ENCODE data around the gene TNS3.

The TNS3 gene

GRCh38 chr7:47378728-47379395 lies 203.0 kb downstream of the TNS3 start:
- DNase-seq = peak; percentile 45

- no peak for DNase-seq
Observed at GRCh38 chr7:47377741-47378140, 204.2 kb downstream of the TNS3 start.

DNA sequence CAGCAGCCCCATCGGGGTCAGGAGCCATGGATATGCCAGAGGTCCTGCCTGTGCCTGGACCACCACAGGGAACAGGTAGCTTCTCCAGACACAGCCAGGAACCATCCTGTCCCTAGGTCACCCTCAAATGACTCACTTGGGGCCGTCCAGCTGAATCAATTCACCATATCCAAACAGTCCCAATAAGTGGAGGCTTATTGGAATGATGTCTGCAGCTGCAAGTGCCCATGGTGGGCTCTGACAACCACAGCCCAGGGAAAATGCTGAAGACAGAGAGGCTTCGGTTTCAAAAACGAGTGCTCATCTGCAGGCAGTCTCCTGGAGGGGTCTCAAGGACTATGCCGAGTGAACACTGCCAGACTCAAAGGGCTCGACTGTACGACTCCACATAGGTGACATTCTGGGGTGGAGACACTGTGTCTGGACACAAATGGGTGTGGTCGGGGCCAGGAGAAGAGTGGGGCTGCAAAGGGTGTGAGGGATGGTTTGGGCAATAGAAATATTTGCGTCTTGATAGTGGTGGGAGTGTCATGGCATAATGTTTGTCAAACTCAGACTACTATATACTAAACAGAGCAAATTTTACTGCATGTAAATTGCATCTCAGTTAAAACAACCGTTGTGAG lies 204.8 kb downstream of the TNS3 start:
- no peak for DNase-seq

- no peak for DNase-seq
Observed at GRCh38 chr7:47375121-47375938, 206.6 kb downstream of the TNS3 start.

DNA sequence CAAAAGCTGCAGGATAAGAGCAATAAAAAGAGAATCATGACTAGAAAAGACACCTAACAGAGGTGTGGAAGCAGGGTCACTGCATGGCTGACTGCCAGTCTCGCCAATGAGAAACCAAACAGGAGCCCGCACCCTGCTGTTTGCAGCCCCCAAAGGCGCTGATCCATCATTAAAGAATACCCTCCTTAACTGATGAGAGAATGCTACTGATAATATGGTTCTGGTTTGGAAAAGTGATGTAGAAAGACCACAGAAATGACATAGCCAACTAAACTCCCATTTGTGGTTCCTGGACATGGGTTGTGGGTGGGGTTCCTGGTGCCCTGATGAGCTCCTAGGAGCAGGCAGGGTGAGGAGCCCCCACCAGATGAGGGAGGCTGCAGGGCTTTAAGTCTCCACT lies 207.4 kb downstream of the TNS3 start:
- DNase-seq = no peak

DNA sequence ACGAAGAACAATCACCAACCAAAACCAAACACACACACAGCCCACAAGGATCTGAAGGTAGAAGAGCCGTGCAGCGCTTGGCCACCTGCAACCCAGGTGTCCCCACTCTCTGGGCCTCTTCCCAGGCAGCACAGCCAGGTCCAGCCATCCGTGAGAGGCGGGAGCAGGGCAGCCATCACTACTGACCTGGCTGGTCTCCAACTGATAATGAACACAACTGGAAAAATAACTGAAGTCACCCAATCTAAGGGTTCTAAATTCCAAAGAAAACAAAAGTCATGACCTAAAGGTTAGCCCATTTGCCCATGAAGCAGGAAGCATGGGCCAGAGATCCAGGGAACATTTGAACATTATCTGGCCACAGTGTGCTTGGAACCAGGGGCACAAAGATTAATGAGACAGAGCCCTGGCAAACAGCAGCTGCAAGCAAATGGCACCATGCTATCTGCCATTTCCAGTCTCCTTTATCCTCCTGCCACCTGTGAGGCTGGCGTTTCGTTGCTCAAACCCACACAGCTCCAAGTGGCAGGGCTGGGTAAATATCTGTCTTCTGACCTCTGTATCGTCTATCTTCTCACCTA lies 207.9 kb downstream of the TNS3 start:
- DNase-seq = peak; percentile 89

- DNase-seq = peak; percentile 94
Observed at GRCh38 chr7:47371733-47372368, 210.1 kb downstream of the TNS3 start.

- DNase-seq = no peak
Observed at GRCh38 chr7:47371317-47371716, 210.6 kb downstream of the TNS3 start.

GRCh38 chr7:47370461-47371042 lies 211.4 kb downstream of the TNS3 start:
- no peak for DNase-seq

DNA sequence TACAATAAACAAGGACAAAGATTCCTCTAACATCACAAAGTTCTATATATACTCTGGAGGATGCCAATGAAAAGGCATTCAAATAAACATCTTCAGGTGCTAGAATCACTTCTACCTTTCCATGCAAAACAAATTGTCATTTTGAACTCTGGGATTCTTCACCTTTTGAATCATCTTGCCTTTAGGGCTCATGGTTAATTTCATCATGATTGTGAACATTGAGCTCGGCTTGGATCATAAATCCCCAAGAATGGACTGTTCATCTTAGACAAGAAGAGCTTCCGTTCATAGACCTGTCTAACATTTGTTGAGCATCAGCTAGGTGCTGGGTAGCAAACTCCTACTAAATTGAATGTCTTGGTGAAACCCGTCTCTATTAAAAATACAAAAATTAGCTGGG lies 212.2 kb downstream of the TNS3 start:
- DNase-seq = no peak

GRCh38 chr7:47368190-47368812 lies 213.6 kb downstream of the TNS3 start:
- DNase-seq = no peak

GRCh38 chr7:47367369-47367768 lies 214.5 kb downstream of the TNS3 start:
- DNase-seq = no peak

DNA sequence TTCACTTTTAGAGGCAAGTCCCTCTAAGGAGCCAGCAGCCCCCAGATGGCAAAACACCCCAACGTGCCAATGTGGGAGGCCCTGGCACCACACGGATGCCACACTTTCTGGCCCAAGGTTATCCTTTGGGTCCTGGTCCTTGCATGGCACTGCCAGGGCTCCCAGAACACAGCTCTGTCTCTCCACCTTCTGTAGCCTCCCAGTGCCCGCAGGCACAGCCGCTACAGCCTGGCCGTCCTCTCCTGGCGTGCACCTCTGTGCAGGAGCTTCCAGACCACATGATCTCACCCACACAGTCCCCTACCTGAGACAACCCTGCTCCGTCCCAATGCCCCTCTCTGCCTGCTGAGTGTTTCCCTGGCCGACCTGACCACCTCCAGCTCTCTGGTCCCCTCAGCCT lies 215.0 kb downstream of the TNS3 start:
- DNase-seq = no peak

DNA sequence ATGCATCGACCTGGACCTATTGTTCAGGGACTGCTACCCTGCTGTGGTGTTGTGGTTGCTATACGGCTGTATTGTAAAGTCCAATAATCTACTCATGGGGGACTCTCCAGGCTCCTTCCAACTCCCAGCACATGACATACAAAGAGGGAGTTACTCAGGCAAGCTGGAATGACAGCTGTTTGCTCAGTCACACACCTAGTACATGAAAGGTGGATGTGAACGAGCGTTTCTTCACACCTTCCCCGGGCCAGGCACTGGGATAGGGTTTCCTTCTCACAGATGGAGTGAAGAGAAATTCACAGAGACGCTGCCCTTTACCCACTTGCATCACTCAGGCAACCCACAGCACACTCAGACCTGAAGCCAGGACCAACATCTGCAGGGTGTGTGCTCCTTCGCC lies 215.7 kb downstream of the TNS3 start:
- DNase-seq = no peak

- no peak for DNase-seq
Observed at GRCh38 chr7:47362984-47363383, 218.9 kb downstream of the TNS3 start.

GRCh38 chr7:47361746-47362215 lies 220.1 kb downstream of the TNS3 start:
- DNase-seq = no peak

DNA sequence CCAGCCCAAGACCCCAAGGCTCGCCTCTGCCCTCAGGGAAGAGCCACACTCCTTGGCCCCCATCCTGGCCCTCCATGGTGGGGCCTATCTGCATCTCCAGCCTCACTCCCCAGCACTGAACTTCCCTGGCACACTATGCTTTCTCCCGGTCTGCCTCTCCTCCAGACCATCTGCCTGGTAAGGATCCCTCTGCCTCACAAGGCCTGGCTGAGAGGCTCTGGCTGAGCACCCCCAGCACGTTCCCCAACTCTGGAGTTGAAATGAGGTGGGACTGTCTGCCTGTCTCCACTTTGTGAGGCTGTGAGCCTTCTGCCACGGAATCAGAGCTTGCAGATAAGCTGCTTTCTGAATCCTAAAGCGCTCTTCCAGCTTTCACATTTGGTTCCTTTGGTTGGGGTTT lies 220.7 kb downstream of the TNS3 start:
- no peak for DNase-seq

GRCh38 chr7:47360301-47360900 lies 221.5 kb downstream of the TNS3 start:
- DNase-seq = no peak

- DNase-seq = no peak
Observed at GRCh38 chr7:47358944-47359588, 222.8 kb downstream of the TNS3 start.

GRCh38 chr7:47358357-47358756 lies 223.6 kb downstream of the TNS3 start:
- no peak for DNase-seq

GRCh38 chr7:47357863-47358262 lies 224.0 kb downstream of the TNS3 start:
- DNase-seq = no peak

Data from NCI-H1092 treated with DMSO at 0.1 percent for 48 hours (cell line).